Inflammatory macrophage (primary cell): ENCODE data around the gene ZCCHC7.
A peak's percentile ranks its signal among the peaks of the same experiment; 100 is the strongest.
"Not testable (repeated sequence)": the region's sequence is repeated elsewhere in the genome, so short reads cannot be mapped to it uniquely, and the experiment has no call there.

Experiments used
- DNase-seq, 2 donors: peaks; one replicate each; pipeline ENCODE4 v3.0.0-alpha.2; 2020 to 2022
- total RNA-seq, 18 experiments: gene quantifications; one replicate each; lab custom pipeline; 2026; ENCODE audit warnings: mixed read lengths in 6 of 18, inconsistent platforms in 2 of 18; lab: John Stamatoyannopoulos, UW

The ZCCHC7 gene
- 12.2 to 23.8 (median 16.8) reads per million in 18 experiments for total RNA-seq

DNA sequence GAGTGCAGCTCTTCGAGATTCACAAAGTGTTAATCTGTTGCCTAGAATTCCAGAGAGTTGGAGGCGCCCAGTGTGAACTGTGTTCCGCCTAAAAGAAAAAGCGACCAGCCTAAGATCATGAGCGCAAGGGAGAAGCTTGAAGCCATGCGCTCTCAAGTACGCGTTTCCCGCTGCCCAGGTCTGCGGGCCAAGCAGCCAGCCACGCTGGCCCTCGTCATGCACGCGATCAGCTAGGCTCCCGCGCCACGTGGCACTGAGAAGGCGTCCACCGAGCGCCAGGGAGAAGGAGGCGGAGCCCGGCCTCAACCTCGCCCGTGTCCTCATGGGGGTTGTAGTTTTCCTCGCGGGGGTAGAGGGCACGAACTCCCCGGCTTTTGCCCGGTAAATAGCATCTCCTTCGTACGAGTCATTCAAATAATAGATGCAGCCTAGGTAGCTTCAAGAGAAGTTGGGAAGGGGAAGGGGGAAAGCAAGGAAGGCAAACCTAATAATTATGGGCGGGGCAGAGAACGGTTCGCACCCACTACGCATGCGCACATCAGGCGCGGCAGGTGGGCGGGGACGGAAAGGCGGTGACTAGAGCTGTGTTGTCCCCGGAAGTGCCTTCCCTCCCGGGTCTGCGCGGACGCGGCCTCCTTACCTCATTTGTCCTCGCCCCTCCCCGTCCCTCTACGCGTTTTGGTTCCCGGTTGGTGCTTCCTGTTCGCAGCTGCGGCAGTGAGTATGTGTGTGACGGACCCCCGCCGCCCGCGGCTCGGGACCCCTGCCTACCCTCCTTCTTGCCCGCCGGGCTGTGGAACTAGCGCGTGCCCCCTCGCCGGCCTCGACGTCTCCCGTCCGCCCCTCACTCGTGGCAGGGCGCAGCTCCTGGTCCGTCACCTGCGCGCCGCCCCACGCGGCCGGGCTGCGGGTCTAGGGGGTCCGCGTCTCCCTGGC, at the start of gene ZCCHC7:
Gene ZCCHC7, plus strand, starts transcription at position 668 of the 936 bp plus-strand sequence.
- peak; percentile 96 to 97 for DNase-seq

DNA sequence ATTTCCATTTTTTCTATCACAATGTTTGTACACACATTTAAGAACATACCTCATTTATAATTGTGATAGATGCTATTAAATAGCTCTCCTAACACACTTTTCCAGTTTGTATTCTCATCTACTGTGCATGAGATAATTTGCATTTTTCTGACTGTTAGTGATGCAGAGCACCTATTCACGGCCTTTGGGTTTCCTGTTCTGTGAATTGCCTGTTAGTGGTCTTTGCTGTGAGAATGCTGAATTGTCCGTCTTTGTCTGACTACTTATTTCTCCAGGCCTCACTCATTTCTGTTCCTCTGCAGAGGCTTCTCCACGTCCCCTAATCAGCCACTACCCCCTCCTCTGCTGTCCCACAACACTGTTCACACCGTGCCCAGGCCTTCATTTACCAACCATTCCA, 45.6 kb upstream of the ZCCHC7 start:
- not testable (repeated sequence) for DNase-seq

DNA sequence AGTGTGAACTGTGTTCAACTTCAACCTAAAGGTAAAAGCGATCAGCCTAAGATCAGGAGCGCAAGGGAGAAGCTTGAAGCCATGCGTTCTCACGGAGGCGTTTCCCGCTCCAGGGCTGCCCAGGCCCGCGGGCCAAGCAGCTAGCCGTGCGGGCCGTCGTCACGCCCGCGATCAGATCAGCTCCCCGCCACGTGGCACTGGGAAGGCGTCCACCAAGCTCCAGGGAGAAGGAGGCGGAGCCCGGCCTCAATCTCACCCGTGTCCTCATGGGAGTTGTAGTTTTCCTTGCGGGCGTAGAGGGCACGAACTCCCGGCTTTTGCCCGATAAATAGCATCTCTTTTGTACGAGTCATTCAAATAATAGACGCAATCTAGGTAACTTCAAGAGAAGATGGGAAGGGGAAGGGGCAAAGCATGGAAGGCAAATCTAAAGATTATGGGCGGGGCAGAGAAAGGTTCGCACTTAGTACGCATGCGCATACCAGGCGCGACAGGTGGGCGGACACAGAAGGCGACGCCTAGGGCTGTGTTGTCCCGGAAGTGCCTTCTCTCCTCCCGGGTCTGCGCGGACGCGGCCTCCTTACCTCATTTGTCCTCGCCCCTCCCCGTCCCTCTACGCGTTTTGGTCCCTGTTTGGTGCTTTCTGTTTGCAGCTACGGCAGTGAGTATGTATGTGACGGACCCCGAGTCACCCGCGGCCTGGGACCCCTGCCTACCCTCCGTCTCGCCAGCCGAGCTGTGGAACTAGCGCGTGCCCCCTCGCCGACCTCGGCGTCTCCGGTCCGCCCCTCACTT, 40.8 kb upstream of the ZCCHC7 start:
- peak; percentile 96 to 98 for DNase-seq

DNA sequence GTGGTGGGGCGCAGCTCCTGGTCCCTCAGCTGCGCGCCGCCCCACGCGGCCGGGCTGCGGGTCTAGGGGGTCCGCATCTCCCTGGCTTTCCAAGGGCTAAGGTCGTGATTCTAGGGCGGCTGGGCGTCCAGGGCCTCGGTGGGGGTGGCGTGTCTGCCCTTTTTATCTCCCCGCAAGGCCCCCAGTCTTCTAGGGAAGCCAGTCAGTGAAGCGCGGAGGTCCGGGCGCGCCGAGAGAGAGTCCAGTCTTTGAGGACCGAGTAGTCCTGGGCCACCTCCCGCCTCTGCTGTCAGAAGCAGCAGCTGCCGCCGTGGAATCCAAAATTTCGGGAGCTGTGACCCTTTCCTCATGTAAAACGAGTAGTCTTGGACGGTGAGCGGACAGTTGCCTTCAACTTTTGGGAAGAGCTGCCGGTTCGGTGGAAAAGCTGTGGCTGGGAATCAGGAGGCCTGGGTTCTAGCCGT, 40.2 kb upstream of the ZCCHC7 start:
- DNase-seq, result peak; percentile 17 to 25

DNA sequence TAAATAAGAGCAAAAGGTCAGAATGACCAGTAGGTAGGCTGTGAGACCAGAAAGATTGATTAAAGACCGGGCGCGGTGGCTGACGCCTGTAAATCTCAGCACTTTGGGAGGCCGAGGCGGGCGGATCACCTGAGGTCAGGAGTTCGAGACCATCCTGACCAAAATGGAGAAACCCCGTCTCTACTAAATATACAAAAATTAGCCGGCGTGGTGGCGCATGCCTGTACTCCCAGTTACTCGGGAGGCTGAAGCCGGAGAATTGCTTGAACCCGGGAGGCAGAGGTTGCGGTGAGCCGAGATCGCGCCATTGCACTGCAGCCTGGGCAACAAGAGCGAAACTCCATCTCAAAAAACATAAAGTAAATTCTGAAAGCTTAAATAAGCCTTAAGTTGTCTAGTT, 38.9 kb upstream of the ZCCHC7 start:
- not testable (repeated sequence) for DNase-seq

DNA sequence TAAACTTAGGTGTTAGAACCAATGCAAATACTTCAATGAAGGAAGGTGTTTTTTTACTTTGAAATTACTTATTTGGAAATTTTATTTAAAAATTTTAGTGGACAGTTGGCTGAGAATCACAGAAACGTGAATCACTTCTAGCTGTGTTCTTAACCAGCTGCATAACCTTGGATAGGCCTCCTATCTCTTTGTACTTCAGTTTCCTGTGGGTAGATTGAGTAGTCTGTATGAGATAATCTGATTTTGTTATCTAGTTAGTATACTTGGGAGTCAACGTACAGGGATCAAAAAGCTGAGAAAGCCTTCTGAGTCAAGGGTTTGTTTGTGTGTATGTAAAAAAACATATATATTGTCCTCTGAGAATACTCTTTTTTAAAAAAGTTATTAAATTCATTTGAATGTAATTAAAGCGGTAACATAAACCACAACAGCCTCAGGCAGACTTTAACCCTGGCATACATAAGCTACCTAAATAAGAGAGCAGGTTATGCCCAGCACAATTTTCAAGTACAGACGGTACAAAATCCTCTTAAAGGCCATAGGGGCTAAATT, 38.1 kb upstream of the ZCCHC7 start:
- DNase-seq, result no peak

DNA sequence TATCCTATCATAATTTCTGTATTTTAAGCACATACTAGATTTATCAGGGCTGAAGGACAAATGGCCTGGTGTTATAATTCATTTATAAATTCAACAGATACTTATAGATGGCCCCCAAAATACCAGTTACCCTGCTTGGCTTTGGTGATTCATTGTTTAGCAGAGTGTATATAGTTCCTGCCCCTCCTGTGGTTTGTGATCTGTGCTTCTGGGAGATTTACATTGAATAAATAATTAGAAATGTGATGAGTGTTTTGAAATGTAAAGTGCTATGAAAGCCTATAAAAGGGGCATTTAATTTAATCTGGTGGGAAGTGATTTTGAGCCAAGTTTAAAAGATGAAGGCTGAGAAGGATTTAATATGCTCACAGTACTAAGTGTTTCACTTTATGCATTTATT, 36.7 kb upstream of the ZCCHC7 start:
- no peak for DNase-seq

DNA sequence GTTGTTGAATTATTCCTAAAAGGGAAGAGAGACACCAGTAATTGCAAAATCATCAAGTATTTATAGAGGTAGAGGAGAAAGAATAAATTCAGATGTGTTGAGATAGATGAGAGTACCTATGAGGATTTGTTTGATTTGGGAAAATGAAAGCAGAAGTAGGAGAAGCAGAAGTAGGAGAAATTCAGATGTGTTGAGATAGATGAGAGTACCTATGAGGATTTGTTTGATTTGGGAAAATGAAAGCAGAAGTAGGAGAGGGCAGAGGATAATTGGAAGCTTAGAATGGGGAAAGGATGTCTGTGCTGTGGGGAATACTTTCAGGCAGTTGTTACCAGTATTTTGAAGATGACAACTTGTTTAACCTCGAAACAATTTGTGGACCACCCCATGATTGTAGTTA, 35.1 kb upstream of the ZCCHC7 start:
- no peak for DNase-seq

DNA sequence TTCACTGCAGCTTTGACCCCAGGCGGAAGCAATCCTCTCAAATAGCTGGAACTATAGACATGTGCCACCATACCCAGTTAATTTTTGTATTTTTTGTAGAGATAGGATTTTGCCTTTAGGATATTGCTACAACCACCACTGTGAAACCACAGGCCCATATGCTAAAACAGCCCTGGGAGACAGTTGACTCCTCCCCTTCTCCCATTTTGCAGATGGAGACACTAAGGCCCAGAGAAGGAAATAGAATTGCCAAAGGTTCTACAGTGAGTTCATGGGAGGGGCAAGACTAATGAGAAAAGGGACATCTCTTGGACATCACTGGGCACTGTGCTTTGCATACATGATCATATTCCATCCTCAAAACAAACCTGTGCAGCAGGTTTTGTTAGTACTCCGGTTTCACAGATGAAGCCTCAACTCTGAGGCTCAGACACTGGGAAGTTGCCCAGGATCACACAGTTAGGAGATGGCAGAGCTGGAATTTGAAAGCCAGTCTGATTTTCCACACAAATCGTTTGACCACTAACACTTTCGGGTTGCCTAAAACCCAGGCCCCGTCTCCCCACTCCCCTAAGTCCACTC, 27.6 kb upstream of the ZCCHC7 start:
- DNase-seq, result not testable (repeated sequence)

DNA sequence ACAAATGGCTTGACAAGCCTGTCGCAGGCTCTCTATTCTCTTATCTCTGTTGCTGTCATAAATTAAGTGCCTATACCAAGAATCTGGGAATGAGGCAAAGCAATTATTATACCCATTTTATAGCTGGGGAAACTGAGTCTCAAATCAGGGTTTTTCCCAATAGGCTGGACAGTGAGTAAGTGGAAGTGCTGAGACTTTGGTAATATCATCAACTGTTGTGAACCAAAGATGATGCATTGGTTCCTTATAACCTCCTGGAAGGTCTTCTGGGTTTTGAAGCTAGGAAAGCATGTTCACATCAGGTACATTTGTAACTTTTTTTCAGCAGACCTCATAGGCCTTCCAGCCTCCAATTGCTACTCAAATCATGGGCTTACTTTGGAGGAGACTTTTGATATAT, 25.6 kb upstream of the ZCCHC7 start:
- DNase-seq, result no peak

DNA sequence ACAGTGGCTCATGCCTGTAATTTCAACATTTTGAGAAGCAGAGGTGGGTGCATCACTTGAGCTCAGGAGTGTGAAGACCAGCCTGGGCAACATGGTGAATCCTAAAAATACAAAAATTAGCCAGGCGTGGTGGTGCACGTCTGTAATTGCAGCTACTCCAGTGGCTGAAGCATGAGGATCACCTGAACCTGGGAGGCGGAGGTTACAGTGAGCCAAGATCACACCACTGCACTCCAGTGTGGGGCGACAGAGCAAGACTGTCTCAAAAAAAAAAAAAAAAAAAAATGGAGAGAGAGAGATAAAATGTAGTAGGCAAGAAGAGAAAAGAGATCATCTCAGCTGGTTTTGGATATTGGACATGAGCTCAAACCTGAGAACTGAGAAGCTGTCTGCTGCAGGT, 23.7 kb upstream of the ZCCHC7 start:
- DNase-seq, result no peak

DNA sequence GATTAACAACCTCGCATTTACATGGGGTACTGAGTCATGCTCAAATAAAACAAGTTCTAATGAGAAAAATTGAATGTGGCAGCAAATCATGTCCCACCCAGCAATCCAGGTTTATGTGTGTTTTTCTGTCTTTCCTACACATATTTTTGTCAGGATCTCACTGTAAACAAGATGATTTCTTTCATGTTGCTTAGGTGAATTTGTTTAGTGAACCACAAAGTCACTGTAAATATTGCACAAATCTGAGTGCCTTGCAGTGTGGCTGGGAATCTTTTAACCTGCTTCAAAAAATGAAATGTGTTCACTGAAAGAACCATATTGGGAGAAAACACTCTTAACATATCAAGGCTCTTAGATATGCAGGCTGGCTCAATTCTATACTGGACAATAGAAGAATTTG, 23.1 kb upstream of the ZCCHC7 start:
- no peak for DNase-seq

DNA sequence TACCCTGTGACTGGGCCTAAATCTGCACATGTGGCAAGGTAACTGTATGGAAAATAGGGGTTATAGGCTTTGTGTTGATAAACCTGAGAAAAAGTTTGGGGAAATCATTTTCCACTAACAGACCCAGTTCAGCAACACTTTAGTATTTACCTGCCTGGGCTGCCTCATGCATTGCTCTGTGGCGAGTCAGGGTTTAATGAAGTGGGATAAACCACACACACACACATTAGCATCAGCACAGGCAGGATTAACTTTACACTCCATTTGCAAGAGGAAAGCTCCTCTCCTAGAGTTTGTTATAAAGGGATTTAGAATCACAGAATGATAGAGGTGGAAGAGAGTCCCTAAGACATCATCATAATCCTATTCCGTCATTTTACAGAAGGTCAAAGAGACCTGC, 20.0 kb upstream of the ZCCHC7 start:
- DNase-seq, result no peak

DNA sequence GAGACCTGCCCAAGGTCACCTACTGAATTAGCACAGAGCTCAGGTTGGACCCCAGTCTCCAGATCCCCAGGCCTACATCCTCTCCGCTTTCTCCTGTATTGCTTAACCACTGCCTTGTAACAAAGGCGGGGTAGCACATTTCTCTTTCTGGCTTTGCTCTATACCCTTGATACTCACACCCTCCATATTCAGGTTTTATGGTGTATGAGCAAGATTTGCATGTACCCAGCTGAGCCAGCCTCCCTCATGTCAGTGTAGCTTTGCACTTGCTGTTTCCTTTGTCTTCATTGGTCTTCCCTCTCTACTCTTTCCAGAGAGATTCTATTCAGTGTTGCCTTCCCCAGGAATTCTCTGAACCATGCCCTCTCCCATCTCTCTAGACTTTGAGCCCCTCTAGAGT, 19.6 kb upstream of the ZCCHC7 start:
- no peak for DNase-seq

DNA sequence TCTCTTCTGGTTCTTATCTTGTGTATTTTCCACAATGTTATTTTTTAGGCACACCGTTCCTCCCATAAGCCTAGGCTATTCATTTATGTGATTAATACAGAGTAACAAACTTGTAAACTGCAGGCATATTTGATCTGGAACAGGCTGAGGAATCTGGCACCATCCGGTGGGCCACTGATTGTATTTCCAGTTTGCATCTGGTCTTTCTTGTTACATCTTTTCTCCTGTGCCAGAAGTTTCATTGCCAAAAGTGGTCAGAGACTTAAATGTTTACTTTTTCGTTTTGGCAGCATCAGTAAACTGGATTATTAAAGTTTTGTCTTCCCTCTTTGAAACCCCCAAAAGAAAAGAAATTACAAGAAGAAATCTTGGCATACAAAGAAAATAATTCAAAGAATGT, 17.9 kb upstream of the ZCCHC7 start:
- no peak for DNase-seq

DNA sequence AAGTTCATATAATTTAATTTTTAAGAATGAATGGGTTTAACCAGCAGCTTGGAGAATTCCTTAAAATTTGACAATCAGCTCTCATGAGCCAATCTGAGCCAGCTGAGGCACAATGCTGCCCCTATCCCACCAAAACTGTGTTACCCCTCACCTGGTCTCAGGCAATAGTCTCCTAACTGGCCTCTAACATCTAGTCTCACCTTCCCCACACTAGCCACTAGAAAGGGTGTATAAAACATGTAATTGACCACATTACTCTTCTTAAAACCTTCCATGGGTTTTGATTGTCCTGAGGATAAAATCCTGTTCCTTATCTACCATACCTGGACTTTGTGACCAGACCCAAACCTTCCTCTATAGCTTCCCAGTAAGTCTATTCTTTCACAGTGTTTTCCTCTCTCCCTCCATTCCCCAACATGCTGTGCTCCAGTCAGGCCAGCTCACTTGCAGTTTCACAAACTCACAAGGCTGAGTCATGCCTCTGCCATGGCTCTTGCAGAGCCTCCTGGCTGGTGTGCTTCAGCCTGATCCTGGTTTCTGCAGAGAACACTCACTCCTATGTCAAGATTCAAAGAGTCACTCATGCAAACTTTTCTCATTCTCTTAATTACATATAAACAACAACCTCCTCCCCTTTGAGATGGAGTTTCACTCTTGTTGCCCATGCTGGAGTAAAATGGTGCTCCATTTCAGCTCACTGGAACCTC, 16.0 kb upstream of the ZCCHC7 start:
- peak in 1 of 2 donors; percentile 3 for DNase-seq

DNA sequence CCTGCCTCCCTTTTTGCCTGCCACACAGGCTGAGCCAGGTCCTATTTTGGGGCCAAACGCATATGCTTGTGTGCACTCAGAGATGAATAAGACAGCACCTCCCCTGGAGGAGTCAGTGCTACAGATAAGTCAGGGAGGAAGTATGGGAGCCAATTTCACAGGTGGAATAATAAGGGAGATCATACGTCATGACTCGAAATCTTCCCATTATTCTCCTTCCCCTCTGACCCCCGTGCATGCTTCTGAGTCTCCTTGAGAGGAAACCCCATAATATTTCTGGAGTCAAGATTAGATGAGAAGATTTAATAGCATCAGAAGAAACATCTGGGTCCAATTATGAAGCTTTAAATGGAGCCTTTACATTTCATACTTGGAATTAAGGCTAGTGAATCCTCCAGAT, 15.1 kb upstream of the ZCCHC7 start:
- no peak for DNase-seq

DNA sequence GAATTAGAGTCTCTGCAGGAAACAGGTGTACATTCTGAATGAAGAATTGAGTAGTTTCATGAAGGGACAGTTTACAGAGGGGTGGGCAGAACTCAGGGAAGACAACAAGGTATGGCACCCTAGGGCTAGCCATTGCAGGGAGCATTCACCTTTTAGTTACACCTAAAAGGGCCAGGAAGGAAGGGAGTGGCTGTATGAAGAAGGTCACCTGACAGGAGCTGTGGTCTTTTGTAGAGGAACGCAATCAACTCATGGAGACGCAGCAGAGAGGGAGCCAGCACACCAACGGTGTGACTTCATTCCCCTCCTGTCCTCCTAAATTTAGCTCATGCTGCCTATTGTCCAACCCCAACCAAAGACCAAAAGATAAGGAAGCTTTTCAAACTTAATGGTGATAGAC, 12.7 kb upstream of the ZCCHC7 start:
- no peak for DNase-seq

DNA sequence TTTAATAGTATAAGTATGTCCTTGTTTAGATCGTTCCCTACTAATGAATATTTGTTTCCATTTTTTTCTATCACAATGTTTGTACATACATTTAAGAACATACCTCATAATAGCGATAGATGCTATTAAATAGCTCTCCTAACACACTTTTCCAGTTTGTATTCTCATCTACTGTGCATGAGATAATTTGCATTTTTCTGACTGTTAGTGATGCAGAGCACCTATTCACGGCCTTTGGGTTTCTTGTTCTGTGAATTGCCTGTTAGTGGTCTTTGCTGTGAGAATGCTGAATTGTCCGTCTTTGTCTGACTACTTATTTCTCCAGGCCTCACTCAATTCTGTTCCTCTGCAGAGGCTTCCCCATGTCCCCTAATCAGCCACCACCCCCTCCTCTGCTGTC, 5.9 kb upstream of the ZCCHC7 start:
- not testable (repeated sequence) for DNase-seq

DNA sequence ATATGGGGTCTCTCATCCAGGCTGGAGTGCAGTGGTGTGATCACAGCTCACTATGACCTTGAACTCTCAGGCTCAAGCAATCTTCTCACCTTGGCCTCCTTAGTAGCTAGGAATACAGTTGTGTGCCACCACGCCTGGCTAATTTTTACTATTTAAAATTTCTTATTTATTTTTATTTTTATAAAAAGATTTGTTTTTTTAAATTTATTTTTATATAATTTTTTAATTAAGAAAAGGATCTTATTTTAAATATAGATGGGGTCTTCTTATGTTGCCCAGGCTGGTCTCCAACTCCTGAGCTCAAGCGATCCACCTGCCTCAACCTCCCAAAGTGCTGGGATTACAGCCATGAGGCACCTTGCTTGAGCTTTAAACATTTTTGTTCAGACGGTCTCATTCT, 2.4 kb upstream of the ZCCHC7 start:
- DNase-seq, result no peak

DNA sequence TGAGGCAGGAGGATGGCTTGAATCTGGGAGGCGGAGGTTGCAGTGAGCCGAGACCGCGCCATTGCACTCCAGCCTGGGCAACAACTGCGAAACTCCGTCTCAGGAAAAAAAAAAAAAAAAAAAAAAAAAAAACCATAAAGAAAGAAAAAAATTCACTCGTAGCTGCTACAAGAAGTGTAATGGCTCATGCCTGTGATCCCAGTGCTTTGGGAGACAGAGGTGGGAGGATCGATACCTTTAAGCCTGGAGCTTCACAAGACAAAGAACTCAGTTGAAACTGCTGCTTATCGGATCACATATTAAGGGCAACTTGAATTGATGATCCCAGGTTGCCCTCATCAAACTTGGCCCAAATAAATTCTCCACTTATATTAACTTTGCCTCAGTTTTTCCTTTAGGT, 1.0 kb upstream of the ZCCHC7 start:
- no peak for DNase-seq

DNA sequence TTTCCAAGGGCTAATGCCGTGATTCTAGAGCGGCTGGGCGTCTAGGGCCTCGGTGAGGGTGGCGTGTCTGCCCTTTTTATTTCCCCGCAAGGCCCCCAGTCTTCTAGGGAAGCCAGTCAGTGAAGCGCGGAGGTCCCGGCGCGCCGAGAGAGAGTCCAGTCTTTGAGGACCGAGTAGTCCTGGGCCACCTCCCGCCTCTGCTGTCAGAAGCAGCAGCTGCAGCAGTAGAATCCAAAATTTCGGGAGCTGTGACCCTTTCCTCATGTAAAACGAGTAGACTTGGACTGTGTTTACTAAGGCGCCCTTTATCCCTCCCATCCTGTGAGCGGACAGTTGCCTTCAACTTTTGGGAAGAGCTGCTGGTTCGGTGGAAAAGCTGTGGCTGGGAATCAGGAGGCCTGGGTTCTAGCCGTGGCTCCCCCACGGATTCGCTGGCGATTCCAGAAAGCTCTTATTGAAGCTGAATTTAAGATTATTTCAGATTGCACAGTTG, 515 bp downstream of the ZCCHC7 start:
- peak; percentile 23 to 33 for DNase-seq
